ENCODE data around the gene AMY2B. TPM values are rescaled to one million over a fixed set of nuclear protein-coding genes. Genes with fewer than 3 reads are reported as not detected.

The AMY2B gene
- total RNA-seq (2022; extraction: Qiagen RNA extraction): 0.38 to 0.66 TPM (median 0.48 TPM) in 5 replicates

GRCh38 chr1:103571289-103571688 is at the start of gene AMY2B:
TSS of gene AMY2B (plus strand) at chr1:103571589. CDS start at chr1:103571603, 14 bp downstream.

DNA sequence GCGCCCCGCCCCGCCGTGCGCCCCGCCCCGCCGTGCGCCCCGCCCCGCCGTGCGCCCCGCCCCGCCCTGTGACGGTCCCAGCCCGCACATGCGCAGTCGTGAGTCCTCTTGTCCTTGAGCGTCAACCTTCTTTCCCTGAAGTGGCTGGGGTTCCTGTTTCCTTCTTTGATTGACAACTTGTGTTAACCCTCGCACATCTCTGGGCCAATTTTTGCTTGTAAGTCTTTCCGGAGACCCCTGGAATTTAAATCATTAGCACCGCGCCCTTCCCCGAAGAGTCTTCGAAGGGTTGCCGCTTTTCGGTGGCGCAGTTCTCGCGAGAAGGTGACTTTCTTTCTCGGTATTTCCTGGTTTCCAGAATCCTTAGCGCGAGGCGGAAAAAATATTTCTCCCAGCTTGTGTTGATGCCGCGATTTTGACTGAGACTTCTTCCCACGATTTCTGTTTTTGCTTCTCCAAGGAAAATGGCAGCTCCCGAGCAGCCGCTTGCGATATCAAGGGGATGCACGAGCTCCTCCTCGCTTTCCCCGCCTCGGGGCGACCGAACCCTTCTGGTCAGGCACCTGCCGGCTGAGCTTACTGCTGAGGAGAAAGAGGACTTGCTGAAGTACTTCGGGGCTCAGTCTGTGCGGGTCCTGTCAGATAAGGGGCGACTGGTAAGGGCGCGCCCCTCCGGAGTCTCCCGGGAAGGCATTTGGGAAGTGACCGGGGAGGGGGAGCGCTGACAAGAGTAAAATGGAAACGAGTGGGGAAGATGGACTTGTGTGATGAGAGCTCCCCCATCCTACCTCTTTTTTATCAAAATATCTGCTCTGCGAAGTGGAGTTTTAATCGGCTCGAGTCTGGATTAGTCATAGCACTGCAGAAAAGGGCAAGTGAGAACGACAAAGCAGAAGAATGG is 45.5 kb upstream of the AMY2B start, which contains the start of gene RNPC3:
TSS of gene RNPC3 (plus strand) at position 93 of the 901 bp plus-strand sequence. CDS start at position 465, 372 bp downstream.

GRCh38 chr1:103616994-103617477 is 45.6 kb downstream of the AMY2B start, which contains the start of gene AMY2A:
TSS of gene AMY2A (plus strand) at chr1:103617427. CDS start at chr1:103617441, 14 bp downstream.

Other genes with a start within 250 kb of the AMY2B start
- 4.4 to 7.6 TPM (median 5.6 TPM) in 5 replicates for gene RNPC3, start 45.9 kb upstream of the AMY2B start, total RNA-seq (2022; extraction: Qiagen RNA extraction)
- not detected in 5 replicates for gene AMY2A, start 45.8 kb downstream of the AMY2B start, total RNA-seq (2022; extraction: Qiagen RNA extraction)
- gene AMY1A, start 84.2 kb downstream of the AMY2B start, total RNA-seq (2022; extraction: Qiagen RNA extraction): not detected in 5 replicates
- not detected in 5 replicates for gene AMY1B, start 124.6 kb downstream of the AMY2B start, total RNA-seq (2022; extraction: Qiagen RNA extraction)
- gene AMY1C, start 178.3 kb downstream of the AMY2B start, total RNA-seq (2022; extraction: Qiagen RNA extraction): not detected in 5 replicates

Data from A549 treated with dexamethasone at 1 μM for 4 hours (cell line).